HG03108 (cell line): ENCODE results near the gene FUOM.

Source experiments
- ATAC-seq: cut with Tn5 transposase; IDR thresholded peaks from one replicate; pipeline ENCODE4 v1.9.1; 2021; ENCODE audit warnings: moderate library complexity; ENCODE audit not compliant: unreplicated experiment

The FUOM gene

GRCh38 chr10:133315847-133316246 is 42.0 kb downstream of the FUOM start:
- ATAC-seq, result no peak

- ATAC-seq, result no peak
Measured at GRCh38 chr10:133314911-133315310, 42.9 kb downstream of the FUOM start.

GRCh38 chr10:133313192-133313591 is 44.6 kb downstream of the FUOM start:
- no peak for ATAC-seq

GRCh38 chr10:133312769-133313145 is 45.1 kb downstream of the FUOM start:
- ATAC-seq, result no peak

GRCh38 chr10:133312016-133312768 is 45.6 kb downstream of the FUOM start:
- ATAC-seq, result no peak

- no peak for ATAC-seq
Measured at GRCh38 chr10:133311570-133311969, 46.2 kb downstream of the FUOM start.

- no peak for ATAC-seq
Measured at GRCh38 chr10:133310789-133311188, 47.0 kb downstream of the FUOM start.

- no peak for ATAC-seq
Measured at GRCh38 chr10:133310399-133310755, 47.4 kb downstream of the FUOM start.

GRCh38 chr10:133309720-133310398 is 48.0 kb downstream of the FUOM start:
- no peak for ATAC-seq

GRCh38 chr10:133309100-133309719 is 48.6 kb downstream of the FUOM start:
- peak; percentile 56 for ATAC-seq

GRCh38 chr10:133308421-133309099 is 49.3 kb downstream of the FUOM start, which contains the start of the genes TUBGCP2 and ZNF511:
TSS of gene TUBGCP2 (minus strand) at chr10:133308872. CDS start at chr10:133302941, 5,931 bp downstream.
TSS of gene ZNF511 (plus strand) at chr10:133308914. CDS start at chr10:133308944, 30 bp downstream.
- ATAC-seq, result peak; percentile 68

GRCh38 chr10:133307776-133308420 is 49.9 kb downstream of the FUOM start:
- ATAC-seq, result no peak

GRCh38 chr10:133306941-133307379 is 50.9 kb downstream of the FUOM start:
- ATAC-seq, result no peak

- no peak for ATAC-seq
Measured at GRCh38 chr10:133306097-133306476, 51.7 kb downstream of the FUOM start.
